Neural cell (in vitro differentiated cells): Measurements from ENCODE around the gene DOCK4.

ENCODE experiments used
- CTCF ChIP-seq: fragments of 450-650 bp; IDR thresholded peaks from 2 replicates; pipeline ENCODE4 v1.5.1; 2014; ENCODE audit warnings: antibody characterized with exemption, mild to moderate bottlenecking, moderate library complexity; ENCODE audit not compliant: poor library complexity, severe bottlenecking
- SMC3 ChIP-seq: fragments of 450-650 bp; conservative IDR thresholded peaks from 2 replicates; pipeline ENCODE4 v1.6.1; 2014; ENCODE audit warnings: antibody characterized with exemption, mild to moderate bottlenecking, moderate library complexity; ENCODE audit not compliant: poor library complexity

GRCh38 chr7:112110651-112111050 is 95.5 kb downstream of the DOCK4 start:
- TF ChIP-seq CTCF (no peak), SMC3 (no peak)
